Glomerular visceral epithelial cell (primary cell): ENCODE data around the gene TIMM22.
"Not testable (repeated sequence)": the region's sequence is repeated elsewhere in the genome, so short reads cannot be mapped to it uniquely, and the experiment has no call there.

Source experiments
- DNase-seq: peaks from one replicate; pipeline ENCODE4 v3.0.0-alpha.2; 2016; ENCODE audit errors: extremely low spot score

Gene TIMM22

DNA sequence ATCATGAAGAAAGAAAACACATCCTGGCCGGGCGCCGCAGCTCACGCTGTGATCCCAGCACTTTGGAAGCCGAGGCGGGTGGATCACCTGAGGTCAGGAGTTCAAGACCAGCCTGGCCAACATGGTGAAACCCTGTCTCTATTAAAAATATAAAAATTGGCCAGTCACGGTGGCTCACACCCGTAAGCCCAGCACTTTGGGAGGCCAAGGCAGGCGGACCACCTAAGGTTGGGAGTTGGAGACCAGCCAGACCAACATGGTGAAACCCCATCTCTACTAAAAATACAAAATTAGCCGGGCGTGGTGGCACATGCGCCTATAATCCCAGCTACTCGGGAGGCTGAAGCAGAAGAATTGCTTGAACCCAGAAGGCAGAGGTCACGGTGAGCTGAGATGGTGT lies 25.1 kb upstream of the TIMM22 start:
- not testable (repeated sequence) for DNase-seq

DNA sequence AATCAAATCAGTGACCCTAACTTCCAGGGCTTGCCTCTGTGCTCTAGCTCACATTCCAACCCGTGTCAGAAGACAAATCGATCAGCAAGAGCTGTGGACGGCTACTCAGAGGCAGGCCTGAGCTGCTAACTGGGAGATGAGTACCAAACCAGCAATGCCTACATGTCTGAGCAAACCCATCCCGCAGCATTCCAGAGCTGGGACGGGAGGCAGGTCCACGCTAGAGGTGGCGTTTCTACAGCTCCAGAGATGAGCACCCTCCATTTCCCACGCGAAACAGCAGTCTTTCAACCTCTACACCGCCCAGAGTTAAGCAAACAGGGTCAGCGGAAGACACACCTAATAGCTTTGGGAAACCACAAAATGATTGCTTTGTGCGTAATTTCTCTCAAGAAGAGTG lies 23.9 kb upstream of the TIMM22 start:
- DNase-seq = peak; percentile 30

DNA sequence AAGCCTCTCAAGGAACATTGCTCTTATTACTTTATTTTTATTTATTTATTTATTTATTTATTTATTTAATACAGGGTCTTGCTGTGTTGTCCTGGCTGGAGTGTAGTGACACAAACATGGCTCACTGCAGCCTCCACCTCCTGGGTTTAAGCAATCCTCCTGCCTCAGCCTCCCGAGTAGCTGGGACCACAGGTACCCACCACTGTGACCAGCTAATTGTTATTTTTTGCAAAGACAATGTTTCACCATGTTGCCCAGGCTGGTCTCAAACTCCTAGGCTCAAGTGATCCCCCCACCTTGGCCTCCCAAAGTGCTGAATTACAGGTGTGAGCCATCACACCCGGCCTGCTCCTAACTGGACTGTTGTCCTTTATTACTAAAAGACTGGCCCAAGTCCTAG lies 22.2 kb upstream of the TIMM22 start:
- DNase-seq = not testable (repeated sequence)

DNA sequence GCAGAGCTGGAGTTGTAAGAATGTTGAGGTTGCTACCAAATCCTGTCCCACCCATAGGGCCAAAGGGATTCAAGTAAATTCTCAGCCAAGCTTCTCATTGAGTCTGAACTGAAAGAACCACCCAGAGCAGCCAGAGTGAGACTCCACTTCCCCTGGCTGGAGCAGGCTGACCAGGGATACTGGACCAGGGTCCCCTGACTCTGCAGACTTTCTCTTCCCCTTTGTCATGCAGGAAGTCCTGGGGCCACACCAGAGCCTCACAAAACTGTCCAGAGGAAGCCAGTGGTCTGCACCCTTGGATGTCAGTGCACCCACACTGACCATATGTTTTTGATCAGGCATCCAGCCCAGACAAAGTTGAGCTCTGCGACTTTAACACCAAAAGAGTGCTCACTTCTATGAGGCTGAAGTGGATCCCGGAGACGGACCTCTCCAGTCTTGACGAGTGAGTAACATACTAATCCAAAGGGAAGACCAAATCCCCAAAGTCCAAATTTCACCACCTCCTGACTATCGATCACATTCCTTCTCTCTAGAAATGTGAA lies 21.5 kb upstream of the TIMM22 start:
- DNase-seq = no peak

DNA sequence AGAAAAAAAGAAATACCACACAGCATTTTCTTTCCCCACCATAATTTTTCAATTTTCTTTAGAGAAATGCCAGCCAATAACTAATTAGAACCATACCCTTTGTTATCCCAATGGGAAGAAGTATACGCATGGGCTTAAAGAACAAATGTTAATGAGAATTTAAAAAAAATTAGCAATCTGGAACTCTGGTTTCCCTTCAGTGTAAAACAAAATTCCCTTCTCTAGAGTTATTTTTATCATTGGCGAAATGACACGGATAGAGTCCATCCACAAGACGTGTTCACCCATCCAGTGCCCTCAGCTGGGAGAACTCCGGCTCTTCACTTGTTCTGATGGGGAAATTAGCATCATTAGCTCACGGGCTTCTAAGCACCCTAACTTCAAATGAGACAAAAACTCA lies 20.6 kb upstream of the TIMM22 start:
- DNase-seq = no peak

DNA sequence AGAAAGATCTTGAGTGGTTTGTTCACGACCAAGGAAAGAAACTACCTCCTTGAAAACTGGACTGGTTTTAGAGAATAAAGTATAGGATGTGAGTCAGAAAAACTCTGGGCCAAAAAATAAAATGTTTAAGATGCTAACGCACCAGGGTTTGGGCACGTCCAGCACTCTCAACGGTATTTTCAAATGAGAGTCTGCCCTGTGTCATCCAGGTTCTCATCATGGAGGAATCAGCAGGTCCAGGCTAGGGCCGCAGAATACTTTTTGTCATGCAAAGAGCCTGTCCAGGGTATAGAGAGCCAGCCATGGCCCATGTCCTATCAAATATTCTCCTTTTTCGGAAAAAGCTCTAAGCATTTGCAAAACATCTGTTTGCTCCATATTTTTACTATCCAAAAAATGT lies 19.8 kb upstream of the TIMM22 start:
- peak; percentile 34 for DNase-seq

DNA sequence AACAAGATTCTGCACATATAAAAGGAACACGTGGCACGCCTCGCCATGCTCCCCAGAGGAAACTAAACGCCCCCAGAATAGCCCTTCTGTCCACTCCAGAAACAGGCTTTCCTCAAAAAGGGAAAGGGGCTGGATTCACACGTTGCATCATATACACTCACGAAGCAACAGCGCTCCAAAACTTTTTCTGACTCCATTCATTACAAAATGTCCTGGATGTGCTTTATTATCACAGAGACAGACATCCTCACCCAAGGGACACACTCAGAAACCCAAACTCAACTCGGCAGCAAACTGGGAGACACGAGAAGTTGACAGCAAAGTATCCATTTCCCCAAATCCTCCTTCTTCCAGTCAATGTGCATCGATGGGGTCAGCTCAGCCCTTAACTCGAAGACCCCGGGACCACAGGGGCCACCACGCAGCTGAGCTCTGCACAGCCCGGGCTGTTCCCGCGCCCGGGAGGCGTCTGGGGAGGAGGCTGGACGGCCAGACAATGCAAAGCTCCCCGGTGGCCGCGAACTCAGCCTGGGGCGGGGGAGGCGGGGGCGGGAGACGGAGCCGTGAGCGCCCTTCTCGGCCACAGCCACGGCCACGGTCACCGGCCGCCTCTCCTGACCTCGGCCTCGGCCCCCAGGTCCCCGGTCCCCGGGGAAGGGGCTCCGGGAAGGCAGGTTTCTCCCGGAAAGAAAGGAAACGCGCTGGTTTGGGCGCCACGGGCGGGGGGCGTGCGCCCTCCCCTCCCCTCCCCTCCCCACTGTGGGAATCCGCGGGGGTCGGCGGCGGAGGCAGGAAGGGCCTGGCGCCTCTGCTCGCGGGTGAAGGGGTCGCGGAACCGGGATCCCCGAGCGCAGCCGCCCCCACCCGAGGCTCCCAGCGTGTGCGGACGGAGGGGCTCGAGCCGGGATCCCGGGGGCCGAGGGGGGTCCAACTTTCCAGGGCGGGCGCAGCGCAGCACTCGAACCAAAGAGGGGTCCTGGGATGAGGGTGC lies 18.5 kb upstream of the TIMM22 start:
- DNase-seq = peak; percentile 51

DNA sequence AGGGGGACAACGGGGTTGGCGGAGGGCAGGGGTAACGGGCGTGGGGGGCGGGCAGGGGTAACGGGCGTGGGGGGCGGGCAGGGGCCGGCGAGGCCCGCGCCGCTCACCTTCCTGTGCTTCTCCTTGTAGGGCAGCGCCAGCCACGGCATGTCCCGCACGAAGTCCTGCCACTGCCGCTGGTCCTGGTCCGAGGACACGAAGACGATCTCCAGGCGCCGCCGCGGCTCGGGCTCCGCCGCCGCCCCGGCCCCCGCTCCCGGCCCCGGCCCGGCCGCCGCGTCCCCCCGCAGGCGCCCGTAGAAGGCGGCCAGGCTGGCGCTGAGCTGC lies 17.8 kb upstream of the TIMM22 start:
- DNase-seq = no peak

DNA sequence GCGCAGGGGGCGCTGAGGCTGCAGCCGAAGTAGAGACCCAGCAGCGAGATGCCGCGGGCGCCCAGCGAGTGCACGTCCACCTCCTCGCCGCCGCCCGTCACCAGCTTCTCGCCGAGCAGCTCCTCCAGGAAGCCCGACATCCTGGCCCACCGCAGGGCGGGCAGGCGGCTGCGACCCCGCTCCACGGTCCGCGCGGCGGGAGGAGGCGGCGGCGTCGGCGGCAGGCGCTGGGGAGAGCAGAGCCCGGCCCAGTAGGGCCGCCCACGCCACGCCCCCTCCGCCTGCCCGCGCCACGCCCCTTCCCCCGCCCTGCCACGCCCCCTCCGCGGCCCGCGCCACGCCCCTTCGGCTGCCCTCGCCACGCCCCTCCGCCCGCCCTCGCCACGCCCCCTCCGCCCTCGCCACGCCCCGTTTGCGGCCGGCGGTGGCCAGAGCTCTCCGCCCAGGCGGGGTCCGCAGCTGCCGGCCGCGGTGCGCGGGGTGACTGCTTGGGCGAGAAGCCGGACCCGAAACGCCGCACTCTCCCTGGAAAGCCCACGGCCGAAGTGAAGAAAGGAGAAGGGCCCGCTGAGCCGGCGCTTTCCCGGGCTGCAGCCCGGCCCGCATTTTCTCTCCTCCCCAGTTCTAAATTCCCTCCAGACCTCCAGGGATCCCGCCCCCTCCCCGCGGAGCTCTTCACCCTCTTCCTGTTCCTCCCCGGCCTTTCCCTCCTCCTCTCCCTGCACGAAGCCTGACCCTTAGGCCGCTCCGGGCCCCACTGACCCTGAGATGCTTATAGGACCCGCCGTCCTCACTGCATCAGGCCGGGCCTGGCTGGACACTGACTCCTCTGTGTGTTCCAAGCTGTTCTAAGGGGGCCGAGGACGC lies 17.2 kb upstream of the TIMM22 start, which contains the start of gene NXN:
Gene NXN, minus strand, starts transcription at position 238 of the 867 bp plus-strand sequence.
- DNase-seq = peak; percentile 87

DNA sequence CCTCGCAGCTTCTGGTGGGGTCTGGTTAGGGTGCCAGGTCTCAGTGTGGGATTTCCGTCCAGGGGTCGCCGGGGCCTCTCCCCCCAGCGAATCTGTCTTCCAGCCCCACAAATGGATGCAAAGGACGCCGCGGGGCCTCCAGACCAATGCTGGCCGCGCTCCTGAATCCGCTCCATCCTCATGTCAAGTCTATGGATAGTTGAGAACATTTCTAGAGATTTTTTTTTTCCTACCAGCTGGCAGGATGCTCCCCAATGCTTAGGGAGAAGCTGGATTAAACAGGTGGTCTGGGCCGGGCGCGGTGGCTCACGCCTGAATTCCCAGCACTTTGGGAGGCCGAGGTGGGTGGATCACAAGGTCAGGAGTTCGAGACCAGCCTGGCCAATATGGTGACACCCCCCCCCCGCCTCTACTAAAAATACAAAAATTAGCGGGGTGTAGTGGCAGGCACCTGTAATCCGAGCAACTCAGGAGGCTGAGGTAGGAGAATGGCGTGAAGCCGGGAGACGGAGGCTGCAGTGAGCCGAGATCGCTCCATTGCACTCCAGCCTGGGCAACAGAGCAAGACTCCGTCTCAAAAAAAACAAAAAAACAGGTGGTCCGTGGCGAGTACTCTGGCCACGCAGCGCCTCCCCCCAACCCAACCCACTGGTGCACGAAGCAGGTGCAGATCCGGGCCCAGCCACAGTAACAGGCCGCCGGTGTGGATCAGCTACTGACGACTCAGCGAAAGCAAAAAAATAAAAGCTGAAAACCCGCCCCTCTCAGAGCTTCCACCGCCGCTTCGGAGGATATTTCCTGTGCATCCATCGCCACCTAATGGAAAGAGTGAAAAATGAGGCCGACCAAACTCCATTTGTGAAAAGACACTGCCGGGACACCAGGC lies 16.3 kb upstream of the TIMM22 start:
- peak; percentile 91 for DNase-seq

DNA sequence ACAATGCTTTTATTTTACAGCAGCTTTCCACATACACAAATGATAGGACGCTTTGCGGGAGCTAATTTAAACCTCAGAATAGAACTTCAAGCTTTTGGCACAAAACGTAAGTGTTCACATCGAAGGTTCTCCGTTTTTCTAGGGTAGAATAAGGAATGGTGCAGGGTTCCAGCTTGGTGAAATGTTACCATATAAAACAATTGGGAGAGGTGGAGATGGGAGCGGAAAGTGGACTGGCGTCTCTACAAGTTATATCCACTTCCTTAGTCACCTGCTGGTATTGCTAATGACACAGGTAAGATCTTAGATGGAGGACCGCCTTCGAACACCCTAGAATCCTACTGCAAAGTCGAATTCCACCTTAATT lies 15.7 kb upstream of the TIMM22 start:
- no peak for DNase-seq

DNA sequence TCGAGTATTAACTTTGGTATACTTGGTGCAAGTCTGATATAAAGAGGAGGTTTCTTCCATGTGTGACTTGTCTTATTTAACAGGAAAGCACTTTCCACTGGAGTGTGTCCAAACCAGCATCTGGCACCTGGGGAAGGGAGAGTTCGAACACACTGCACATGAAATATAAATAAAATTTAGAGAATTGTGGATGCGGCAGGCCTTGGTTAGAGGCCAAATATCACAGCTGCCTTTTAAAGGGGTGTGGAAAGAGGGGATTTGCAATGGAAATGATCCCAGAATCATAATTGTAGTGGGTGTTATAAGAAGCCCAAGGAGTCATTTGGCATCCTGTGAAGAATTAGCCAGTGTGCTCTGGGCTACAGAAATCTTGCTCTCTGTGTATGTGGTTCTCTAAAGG lies 13.0 kb upstream of the TIMM22 start:
- no peak for DNase-seq

DNA sequence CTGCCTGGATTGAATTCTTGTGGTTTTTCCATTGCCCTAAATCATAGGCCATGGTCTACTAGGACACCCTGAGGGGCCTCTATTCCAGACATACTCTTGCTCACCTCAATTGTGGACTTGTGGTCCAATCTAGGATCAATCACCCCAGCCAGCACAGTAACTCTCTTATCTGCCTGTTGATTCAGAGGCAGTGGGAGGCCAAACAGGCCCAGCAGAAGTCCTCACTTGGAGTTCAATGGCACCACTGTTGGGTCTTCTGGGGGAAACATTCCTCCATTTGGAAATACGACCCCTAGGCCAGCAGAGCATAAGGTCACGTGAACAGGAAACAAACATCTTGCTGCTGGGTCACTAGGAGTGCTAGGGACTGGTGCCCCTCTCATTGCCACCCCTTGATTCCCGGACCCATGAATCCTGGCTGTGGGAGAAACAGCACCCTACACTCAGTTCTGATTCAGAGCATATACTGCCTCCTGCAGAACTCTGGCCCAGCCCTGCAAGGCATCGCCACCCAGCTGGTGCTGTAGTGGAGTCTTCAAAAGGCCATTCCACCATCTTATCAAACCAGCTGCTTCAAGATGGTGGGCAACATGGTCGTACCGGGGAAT lies 10.5 kb upstream of the TIMM22 start:
- DNase-seq = no peak

DNA sequence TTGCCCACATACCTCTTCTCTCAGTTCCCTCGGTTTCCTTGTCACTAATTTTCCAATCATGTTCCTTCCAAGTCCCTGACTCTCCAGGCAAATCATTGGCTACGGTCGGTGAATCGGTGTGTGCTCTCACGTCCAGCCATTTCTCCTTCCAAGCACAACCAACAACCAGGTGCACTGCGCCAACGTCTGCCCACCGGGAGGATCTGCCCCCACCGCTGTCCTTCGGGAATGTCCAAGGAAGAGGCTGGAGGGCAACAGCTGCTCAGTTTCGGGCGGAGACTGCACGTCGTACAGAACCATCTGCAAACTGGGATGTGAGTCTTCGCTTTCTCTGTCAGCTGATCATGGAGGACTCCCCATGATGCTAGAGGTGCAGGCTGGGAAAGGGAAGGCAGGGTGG lies 9.0 kb upstream of the TIMM22 start:
- no peak for DNase-seq

DNA sequence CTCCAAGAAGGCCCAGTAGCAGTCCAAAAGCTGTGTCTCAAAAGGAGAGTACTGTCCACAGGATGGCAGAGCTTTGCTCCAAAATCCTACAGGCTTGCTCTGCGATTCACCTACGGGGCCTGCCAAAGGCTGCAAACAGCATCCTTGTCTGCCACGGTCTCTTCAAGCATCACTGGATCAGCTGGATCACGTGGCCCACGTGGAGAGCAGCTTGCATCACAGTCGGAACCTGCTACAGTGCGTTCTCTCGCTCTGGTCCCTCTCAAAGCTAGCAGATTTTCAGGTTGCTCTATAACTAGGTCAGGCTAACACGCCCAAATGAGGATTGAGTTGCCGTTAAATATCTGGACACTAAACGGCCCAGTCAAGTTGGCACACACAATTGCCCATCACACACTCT lies 8.4 kb upstream of the TIMM22 start:
- DNase-seq = no peak

DNA sequence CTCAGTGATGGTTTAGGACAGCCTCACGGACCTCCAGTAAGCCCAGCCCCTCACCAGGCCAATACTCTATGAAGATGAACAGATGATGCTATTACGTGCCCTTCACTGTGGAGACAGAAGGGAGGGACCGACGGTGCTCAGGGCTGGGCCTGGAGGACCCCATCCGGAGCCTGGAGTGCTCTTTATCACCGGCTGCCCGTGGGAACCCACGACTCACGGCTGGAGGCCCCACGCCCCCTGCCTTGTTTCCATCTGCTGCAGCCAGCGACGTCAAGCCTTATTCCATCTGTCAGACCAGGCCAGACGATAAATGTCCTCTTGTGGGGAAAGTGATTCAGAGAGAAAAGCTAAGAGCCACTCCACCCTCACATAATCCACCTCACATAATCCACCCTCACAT lies 4.0 kb upstream of the TIMM22 start:
- no peak for DNase-seq

DNA sequence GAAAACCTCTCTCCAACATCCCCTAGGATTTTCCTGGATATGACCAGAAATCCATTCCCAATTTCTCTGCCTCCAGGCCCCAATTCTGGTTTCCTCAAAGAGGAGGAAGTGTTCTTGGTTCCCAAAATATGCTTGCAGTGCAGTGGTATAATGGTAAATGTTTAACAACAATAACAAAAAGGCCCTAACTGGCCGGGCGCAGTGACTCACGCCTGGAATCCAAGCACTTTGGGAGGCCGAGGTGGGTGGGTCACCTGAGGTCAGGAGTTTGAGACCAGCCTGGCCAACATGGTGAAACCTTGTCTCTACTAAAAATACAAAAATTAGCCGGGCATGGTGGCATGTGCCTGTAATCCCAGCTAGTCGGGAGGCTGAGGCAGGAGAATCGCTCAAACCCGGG lies 1.6 kb upstream of the TIMM22 start:
- peak; percentile 59 for DNase-seq

DNA sequence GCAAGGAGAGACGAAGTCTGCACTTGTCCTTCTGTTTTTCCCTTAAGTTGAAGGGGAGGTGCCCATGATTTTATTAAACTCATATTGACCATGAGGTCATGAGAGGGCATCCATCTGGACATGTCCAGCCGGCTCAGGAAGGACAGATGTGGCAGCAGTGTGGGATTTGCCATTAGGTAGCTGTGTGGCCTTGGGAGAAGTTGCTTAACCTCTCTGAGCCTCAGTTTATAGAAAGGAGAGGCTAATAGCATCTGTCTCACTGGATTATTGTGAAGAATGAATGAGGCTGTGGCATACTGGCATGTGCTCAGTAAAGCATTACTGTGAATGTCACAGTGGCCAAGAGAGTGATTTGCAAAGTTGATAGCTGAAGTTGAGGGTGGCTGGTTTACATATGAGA lies 1.2 kb downstream of the TIMM22 start:
- no peak for DNase-seq

DNA sequence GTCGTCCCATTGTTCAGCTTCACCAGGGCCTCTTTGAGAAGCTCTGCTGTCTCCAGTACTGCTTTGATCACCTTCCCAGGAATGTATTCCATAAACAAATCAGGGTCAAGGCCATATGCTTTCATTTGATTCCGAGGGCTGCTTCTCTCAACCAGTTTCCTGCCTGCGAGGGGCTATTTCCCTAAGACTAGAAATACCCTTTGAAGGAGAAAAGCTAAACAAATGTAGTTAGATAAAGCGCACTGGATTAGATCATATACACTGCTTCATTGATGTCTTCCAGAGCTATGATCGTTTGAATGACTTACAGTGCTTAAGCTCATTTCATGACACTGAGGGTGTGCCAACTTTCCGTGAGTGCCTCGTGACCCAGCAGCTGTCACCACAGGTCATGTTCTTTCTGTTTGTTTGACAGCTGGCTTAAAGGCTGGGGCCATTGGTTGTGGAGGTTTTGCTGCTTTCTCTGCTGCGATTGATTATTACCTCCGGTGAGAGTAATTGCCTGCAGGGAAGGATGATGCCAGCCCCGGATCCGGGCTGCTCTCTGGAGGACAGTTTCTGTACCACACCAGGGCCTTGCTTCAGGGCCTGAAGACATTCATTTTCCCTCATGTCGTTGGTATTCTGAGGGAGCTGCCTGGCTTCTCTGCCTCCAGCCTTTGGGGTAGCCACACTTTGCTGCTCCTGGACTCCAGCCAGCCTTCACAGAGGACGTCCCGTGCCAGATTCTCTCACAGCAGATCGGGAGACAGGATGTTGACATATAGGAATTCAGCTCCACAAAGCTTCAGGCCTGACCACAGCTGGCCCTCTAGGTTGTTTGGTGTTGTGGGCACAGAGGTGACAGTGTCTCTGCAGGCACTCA lies 3.9 kb downstream of the TIMM22 start:
- DNase-seq = peak; percentile 77
